Measurements from ENCODE around the gene IFITM5.
"Not testable (repeated sequence)": the region's sequence is repeated elsewhere in the genome, so short reads cannot be mapped to it uniquely, and the experiment has no call there.

GRCh38 chr11:328516-329100 lies 29.3 kb upstream of the IFITM5 start:
- TF ChIP-seq TARDBP (IDR thresholded peaks at IDR 0.05); FOXM1 (IDR thresholded peaks at IDR 0.05; ENCODE audit: borderline replicate concordance); BHLHE40 (IDR thresholded peaks at IDR 0.05; ENCODE audit: borderline replicate concordance); PKNOX1 (IDR thresholded peaks at IDR 0.05); FOXK2 (IDR thresholded peaks at IDR 0.05); L3MBTL2 (conservative IDR thresholded peaks at IDR 0.05): not testable (repeated sequence)

Data from HEK293T (cell line).